K562 (cell line): ENCODE measurements around the gene UBE2E2. TPM values are rescaled to one million over a fixed set of nuclear protein-coding genes. Genes with fewer than 3 reads are reported as not detected.

Experiments
- ATAC-seq: fragments of 200-7000 bp; cut with Tn5 transposase; 3 replicates; pipeline ENCODE4 v1.9.1; 2020; ENCODE audit warnings: moderate library complexity
- BruUV-seq: library from RNA; stranded (reverse); fragments of 400-500 nt; replicated peaks from 2 replicates; lab custom pipeline; 2021; lab: Mats Ljungman, UMichigan
- CTCF ChIA-PET: fragments of 300-600 bp; formaldehyde crosslinking; extraction: SDS; loops from one replicate; lab custom pipeline; 2021; ENCODE audit warnings: low intra/inter-chr PET ratio; lab: Yijun Ruan, JAX
- POLR2A ChIA-PET: fragments of 300-600, 350-650 bp; sonication (Branson Sonifier 250); formaldehyde crosslinking; extraction: SDS; loops from one replicate; lab custom pipeline; 2021; ENCODE audit warnings: antibody characterized with exemption, inconsistent platforms; lab: Yijun Ruan, JAX
- DNase-seq, 4 experiments: peaks; one replicate each; pipeline versions ENCODE4 v3.0.0 to v3.0.0-alpha.2; 2011 to 2018; ENCODE audit warnings: low spot score in 3 of 4, mixed read lengths in 3 of 4; ENCODE audit errors: extremely low read depth in 1 of 4
- FAIRE-seq: peaks from 2 replicates; lab custom pipeline; 2011; peaks lifted over from hg19 to GRCh38; lab: Jason Lieb, UNC
- H2AFZ ChIP-seq: 2 replicates; pipeline ENCODE4 v1.6.0; 2011; ENCODE audit warnings: low read depth, low read length, control low read depth, inconsistent platforms
- H3K27ac ChIP-seq: fragments of 200-600 bp; 3 replicates; pipeline ENCODE4 v1.8.0; 2011; ENCODE audit warnings: low read depth, mild to moderate bottlenecking, control low read depth, inconsistent platforms, low read length, moderate library complexity, mixed read lengths; ENCODE audit errors: extremely low read depth
- H3K27me3 ChIP-seq, 2 experiments: fragments of 300-600 bp in 1 of 2; 2 replicates in 1 of 2; 3 replicates in 1 of 2; pipeline versions ENCODE4 v1.6.0 to v1.8.0; 2011; ENCODE audit warnings: inconsistent platforms in 2 of 2, low read length in 2 of 2, mild to moderate bottlenecking in 1 of 2, mixed read lengths in 1 of 2, moderate library complexity in 1 of 2; ENCODE audit not compliant: control insufficient read depth in 2 of 2, insufficient read depth in 2 of 2
- H3K36me3 ChIP-seq: fragments of 300-600 bp; 3 replicates; pipeline ENCODE4 v1.8.0; 2011; ENCODE audit warnings: mild to moderate bottlenecking, low read length, inconsistent platforms; ENCODE audit not compliant: control insufficient read depth, insufficient read depth
- H3K4me1 ChIP-seq, 2 experiments: fragments of 200-600 bp in 1 of 2; replicated peaks in 1 of 2; 2 replicates in 1 of 2; 3 replicates in 1 of 2; pipeline versions ENCODE4 v1.5.1 to v1.8.0; 2011; ENCODE audit warnings: inconsistent platforms in 2 of 2, low read length in 2 of 2, mild to moderate bottlenecking in 1 of 2, mixed read lengths in 1 of 2, moderate library complexity in 1 of 2; ENCODE audit not compliant: control insufficient read depth in 2 of 2, insufficient read depth in 2 of 2
- H3K4me2 ChIP-seq: 2 replicates; pipeline ENCODE4 v1.6.1; 2011; ENCODE audit warnings: low read length, control low read depth, inconsistent platforms, mixed read lengths; ENCODE audit not compliant: insufficient read depth
- H3K4me3 ChIP-seq: fragments of 200-600 bp; sonication (generic), shearing (Covaris generic); 2 replicates; pipeline ENCODE4 v1.5.1; 2016; ENCODE audit warnings: control low read depth, inconsistent platforms
- H3K79me2 ChIP-seq: fragments of 200-600 bp; 3 replicates; pipeline ENCODE4 v1.8.0; 2011; ENCODE audit warnings: low read length, inconsistent platforms; ENCODE audit not compliant: control insufficient read depth, insufficient read depth
- H3K9ac ChIP-seq, 2 experiments: 2 replicates each; pipeline versions ENCODE4 v1.6.0 to v1.6.1; 2011; ENCODE audit warnings: low read depth in 2 of 2, low read length in 2 of 2, control low read depth in 1 of 2, inconsistent platforms in 1 of 2, mild to moderate bottlenecking in 1 of 2, mixed read lengths in 1 of 2; ENCODE audit not compliant: insufficient read depth in 1 of 2
- H3K9me1 ChIP-seq: one replicate; pipeline ENCODE4 v1.6.0; 2011; ENCODE audit warnings: inconsistent platforms, mild to moderate bottlenecking, low read length, moderate library complexity; ENCODE audit not compliant: control insufficient read depth, insufficient read depth
- H3K9me3 ChIP-seq: replicated peaks from 2 replicates; pipeline ENCODE4 v1.5.1; 2011; ENCODE audit warnings: low read depth, low read length, inconsistent platforms; ENCODE audit not compliant: control insufficient read depth, insufficient read depth
- H4K20me1 ChIP-seq: replicated peaks from 2 replicates; pipeline ENCODE4 v1.6.1; 2011; ENCODE audit warnings: low read length, inconsistent platforms, mixed read lengths; ENCODE audit not compliant: control insufficient read depth, insufficient read depth
- BRD9 ChIP-seq: fragments of 450-650 bp; IDR thresholded peaks from 2 replicates; pipeline ENCODE4 v1.6.1; 2018; ENCODE audit warnings: low read depth; ENCODE audit not compliant: partially characterized antibody
- CCNT2 ChIP-seq: IDR thresholded peaks from 2 replicates; pipeline ENCODE4 v1.6.1; 2011; ENCODE audit warnings: borderline replicate concordance, low read depth, mild to moderate bottlenecking, moderate library complexity, mixed read lengths, low read length; ENCODE audit not compliant: insufficient read length; ENCODE audit errors: extremely low read depth
- FUS ChIP-seq: fragments of 200-400 bp; formaldehyde crosslinking; optimal IDR thresholded peaks from 2 replicates; pipeline ENCODE3; 2017; ENCODE audit warnings: low read depth, low read length
- HDAC2 ChIP-seq: fragments of 450-650 bp; IDR thresholded peaks from 2 replicates; pipeline ENCODE4 v1.6.1; 2016; ENCODE audit warnings: mild to moderate bottlenecking
- KDM5B ChIP-seq: fragments of 200-600 bp; sonication (generic); IDR thresholded peaks from 2 replicates; pipeline ENCODE4 v1.6.1; 2012; ENCODE audit warnings: low read depth, mild to moderate bottlenecking, moderate library complexity, low read length, control low read depth, inconsistent platforms; ENCODE audit not compliant: insufficient replicate concordance
- MYNN ChIP-seq, 2 experiments: sonication (generic); formaldehyde crosslinking in 1 of 2; IDR thresholded peaks; 2 replicates each; pipeline versions ENCODE4 v1.5.0 to v1.6.1; 2016 to 2020; ENCODE audit warnings: antibody characterized with exemption in 1 of 2, missing genetic modification reagents in 1 of 2
- PTTG1 ChIP-seq: fragments of 450-650 bp; IDR thresholded peaks from 2 replicates; pipeline ENCODE4 v1.6.1; 2016; ENCODE audit warnings: low read depth, mild to moderate bottlenecking, missing genetic modification characterization, missing compliant biosample characterization
- RFX5 ChIP-seq: IDR thresholded peaks from 2 replicates; pipeline ENCODE4 v1.6.1; 2011; ENCODE audit warnings: low read depth, mild to moderate bottlenecking, improper control_type of control experiment, low read length
- SMAD2 ChIP-seq: fragments of 150-350 bp; IDR thresholded peaks from 2 replicates; pipeline ENCODE4 v1.6.1; 2014; ENCODE audit warnings: low read depth, mild to moderate bottlenecking, low read length
- SMC3 ChIP-seq: conservative IDR thresholded peaks from 2 replicates; pipeline ENCODE4 v1.6.1; 2011; ENCODE audit warnings: low read depth, low read length, improper control_type of control experiment; ENCODE audit not compliant: insufficient read depth
- ZNF184 ChIP-seq: sonication (generic); formaldehyde crosslinking; IDR thresholded peaks from 2 replicates; pipeline ENCODE4 v1.5.0; 2020; ENCODE audit warnings: missing genetic modification reagents
- ZNF644 ChIP-seq: fragments of 200-800 bp; sonication (Bioruptor generic); IDR thresholded peaks from 2 replicates; pipeline ENCODE4 v1.6.1; 2016; ENCODE audit warnings: low read depth, missing genetic modification characterization, missing compliant biosample characterization
- WGBS: fragments of 100-300 bp; shearing (Covaris generic); methylation state at CpG from one replicate; pipeline ENCODE4 v1.1.6; 2016; ENCODE audit warnings: low coverage, mixed read lengths; ENCODE audit not compliant: insufficient coverage; ENCODE audit errors: missing lambda C conversion rate; 5-methylcytosine and 5-hydroxymethylcytosine counted together
- in situ Hi-C: fragments of 300-500 bp; cut with MboI; formaldehyde crosslinking; loops from 4 replicates; pipeline ENCODE4 v1.15.0; 2018; ENCODE audit warnings: inconsistent platforms, mixed read lengths
- intact Hi-C: fragments of 100-400 bp; cut with micrococcal nuclease; formaldehyde crosslinking; loops from 2 replicates; pipeline ENCODE4 v1.14.2; 2022
- polyA plus RNA-seq, 8 experiments: library from polyadenylated mRNA; depleted of rRNA in 4 of 8; stranded (reverse) in 5 of 8; unstranded in 3 of 8; fragments of >200 nt; fragmentation: Nextera tagmentation in 2 of 8; fragmentation: Illumina TruSeq in 1 of 8; extraction: Ambion mirVana in 2 of 8; extraction: Trizol in 1 of 8; gene quantifications; 2 replicates each; pipeline versions ENCODE4 v1.2.1 to v1.2.3, GENCODE V29; 2011 to 2014; ENCODE audit warnings: inconsistent platforms in 1 of 8, missing spikeins in 1 of 8
- total RNA-seq, 7 experiments: library from RNA; depleted of rRNA in 6 of 7; stranded (reverse); fragments of >200 nt in 6 of 7; fragmentation: Illumina TruSeq in 2 of 7; extraction: Trizol in 2 of 7; gene quantifications; 2 replicates each; pipeline versions ENCODE4 v1.2.1 to v1.2.3, GENCODE V29; 2011 to 2021; ENCODE audit warnings: low replicate concordance in 1 of 7
- TF ChIP-seq, protein P1 (sequence below): fragments of 250-450 bp; sonication (Bioruptor Pico); IDR thresholded peaks from 2 replicates; pipeline ENCODE4 v1.8.0; 2021; ENCODE audit warnings: borderline replicate concordance, mild to moderate bottlenecking, moderate library complexity; ENCODE audit not compliant: poor library complexity, severe bottlenecking

Gene UBE2E2
- total and polyA plus RNA-seq, 9 of the 15 experiments (the other 6 are each of a cell fraction or from before 2014, with no cell fraction given): 0.22 to 5.1 (median 1.9) TPM

DNA sequence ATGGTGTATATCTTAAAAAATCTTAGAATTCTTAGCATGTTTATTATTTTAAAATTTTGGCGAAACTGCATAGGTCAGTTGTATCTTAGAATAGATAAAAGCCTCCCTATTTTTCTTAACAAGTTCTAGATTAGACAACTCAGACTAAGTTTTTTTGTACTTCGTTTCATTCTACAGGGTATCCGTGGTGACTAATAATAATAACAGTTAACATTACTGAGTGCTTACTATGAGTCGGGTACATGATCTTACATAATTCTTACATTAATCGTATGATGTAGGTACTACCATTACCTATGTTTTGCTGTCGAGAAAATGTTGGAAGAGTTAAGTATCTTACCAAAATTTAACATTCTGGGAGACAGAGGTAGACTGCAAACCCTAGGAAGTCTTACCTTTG is 60.7 kb downstream of the UBE2E2 start:
- intact Hi-C loops: no loop called here
- H3K9ac ChIP-seq: no peak overlapping the region
- H2AFZ ChIP-seq: no peak overlapping the region
- WGBS: under 1% methylated on average over 6 of the region's 6 CpGs
- H3K27me3 ChIP-seq: no peaks in the 10 kb centered on the region
- DNase-seq (no peak), FAIRE-seq (no peak), ATAC-seq (no peak)
- H4K20me1 ChIP-seq: no peaks in the 10 kb centered on the region
- no peaks in the 10 kb centered on the region for H3K36me3 ChIP-seq
- no peak overlapping the region for H3K4me2 ChIP-seq
- CTCF ChIA-PET: no interaction called here
- in situ Hi-C loops: no loop called here
- H3K4me1 ChIP-seq: no peaks in the 10 kb centered on the region
- no peaks in the 10 kb centered on the region for H3K79me2 ChIP-seq
- POLR2A ChIA-PET: no interaction called here
- H3K9me3 ChIP-seq: no peaks in the 10 kb centered on the region
- BruUV-seq: no TSS peak
- no peak overlapping the region for H3K27ac ChIP-seq
- TF ChIP-seq ZNF644 (tag) (no peak), PTTG1 (tag) (no peak), SMAD2 (no peak), MYNN (IDR thresholded peaks at IDR 0.05) (no peak), MYNN (CRISPR knock-in tag; IDR thresholded peaks at IDR 0.05) (no peak), ZNF184 (CRISPR knock-in tag) (no peak), KDM5B (no peak), FUS (no peak), CCNT2 (no peak), BRD9 (no peak), HDAC2 (no peak), RFX5 (no peak), SMC3 (no peak)
- TF ChIP-seq, protein P1, sequence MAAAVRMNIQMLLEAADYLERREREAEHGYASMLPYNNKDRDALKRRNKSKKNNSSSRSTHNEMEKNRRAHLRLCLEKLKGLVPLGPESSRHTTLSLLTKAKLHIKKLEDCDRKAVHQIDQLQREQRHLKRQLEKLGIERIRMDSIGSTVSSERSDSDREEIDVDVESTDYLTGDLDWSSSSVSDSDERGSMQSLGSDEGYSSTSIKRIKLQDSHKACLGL (CRISPR knock-in tag): no peak
- TF ChIP-seq, all 486 proteins: peak for 0
- no peak overlapping the region for H3K4me3 ChIP-seq
- H3K9me1 ChIP-seq: no peaks in the 10 kb centered on the region
